SK-N-MC (cell line): ENCODE results near the gene BLACAT1.
"Not testable (repeated sequence)": the region's sequence is repeated elsewhere in the genome, so short reads cannot be mapped to it uniquely, and the experiment has no call there.

Source experiments
- DNase-seq: peaks from one replicate; pipeline ENCODE4 v3.0.0-alpha.2; 2011; ENCODE audit warnings: low read depth, low spot score
- H3K27ac ChIP-seq: fragments of 200-600 bp; sonication (generic); 2 replicates; pipeline ENCODE4 v1.5.1; 2016; ENCODE audit warnings: mixed run types
- H3K36me3 ChIP-seq: fragments of 200-600 bp; sonication (generic); 2 replicates; pipeline ENCODE4 v1.6.1; 2017; ENCODE audit warnings: antibody characterized with exemption, low read length, mixed read lengths; ENCODE audit not compliant: insufficient read depth
- H3K4me3 ChIP-seq: fragments of 200-600 bp; sonication (generic); 2 replicates; pipeline ENCODE4 v1.5.1; 2016
- H3K9ac ChIP-seq: fragments of 200-600 bp; sonication (generic); 2 replicates; pipeline ENCODE4 v1.8.0; 2017; ENCODE audit warnings: mixed run types, mixed read lengths; ENCODE audit not compliant: insufficient read length
- H3K9me3 ChIP-seq: fragments of 200-600 bp; sonication (generic); 2 replicates; pipeline ENCODE4 v1.6.1; 2017; ENCODE audit warnings: low read depth, mild to moderate bottlenecking, antibody characterized with exemption, low read length, moderate library complexity, mixed read lengths
- EZH2 ChIP-seq: fragments of 200-600 bp; sonication (generic); IDR thresholded peaks from one replicate; pipeline ENCODE4 v1.6.1; 2017; ENCODE audit warnings: antibody characterized with exemption
- FOXP2 ChIP-seq: optimal IDR thresholded peaks from 2 replicates; pipeline ENCODE3; 2011; ENCODE audit warnings: mild to moderate bottlenecking, moderate library complexity; ENCODE audit not compliant: insufficient read depth; ENCODE audit errors: extremely low read length, control extremely low read depth
- POLR2AphosphoS5 ChIP-seq: IDR thresholded peaks from 2 replicates; pipeline ENCODE4 v1.6.1; 2012; ENCODE audit warnings: mild to moderate bottlenecking, low read depth, low read length, borderline replicate concordance

Gene BLACAT1

GRCh38 chr1:205488074-205488723, 32.4 kb upstream of the BLACAT1 start:
- TF ChIP-seq EZH2, result no peak
- no peaks in the 10 kb centered on the region for H3K9me3 ChIP-seq
- no peak overlapping the region for H3K4me3 ChIP-seq
- DNase-seq, result no peak
- H3K36me3 ChIP-seq, result no peaks in the 10 kb centered on the region
- no peak overlapping the region for H3K9ac ChIP-seq
- no peak overlapping the region for H3K27ac ChIP-seq

- H3K36me3 ChIP-seq, result no peaks in the 10 kb centered on the region
- H3K9ac ChIP-seq, result no peak overlapping the region
- no peak overlapping the region for H3K27ac ChIP-seq
- no peak for DNase-seq
- no peak for TF ChIP-seq FOXP2
- TF ChIP-seq POLR2AphosphoS5, result no peak
- no peak for TF ChIP-seq EZH2
- H3K9me3 ChIP-seq, result no peaks in the 10 kb centered on the region
- no peak overlapping the region for H3K4me3 ChIP-seq
Observed at GRCh38 chr1:205486258-205486657, 30.4 kb upstream of the BLACAT1 start.

GRCh38 chr1:205484985-205485967, 29.4 kb upstream of the BLACAT1 start:
- no peak overlapping the region for H3K4me3 ChIP-seq
- no peak for DNase-seq
- no peaks in the 10 kb centered on the region for H3K36me3 ChIP-seq
- no peaks in the 10 kb centered on the region for H3K9me3 ChIP-seq
- no peak for TF ChIP-seq FOXP2
- TF ChIP-seq EZH2, result no peak
- TF ChIP-seq POLR2AphosphoS5, result no peak
- no peak overlapping the region for H3K27ac ChIP-seq
- H3K9ac ChIP-seq, result no peak overlapping the region

- TF ChIP-seq POLR2AphosphoS5 (no peak), EZH2 (no peak), FOXP2 (no peak)
- H3K27ac ChIP-seq, result no peak overlapping the region
- no peaks in the 10 kb centered on the region for H3K36me3 ChIP-seq
- no peak for DNase-seq
- H3K9me3 ChIP-seq, result no peaks in the 10 kb centered on the region
- no peak overlapping the region for H3K4me3 ChIP-seq
- no peak overlapping the region for H3K9ac ChIP-seq
Observed at GRCh38 chr1:205483372-205483771, 27.5 kb upstream of the BLACAT1 start.

GRCh38 chr1:205482587-205482986, 26.7 kb upstream of the BLACAT1 start:
- H3K4me3 ChIP-seq, H3K27ac ChIP-seq, DNase-seq, H3K36me3 ChIP-seq, H3K9ac ChIP-seq, H3K9me3 ChIP-seq: not testable (repeated sequence)

- H3K4me3 ChIP-seq, result no peak overlapping the region
- TF ChIP-seq EZH2, result no peak
- TF ChIP-seq POLR2AphosphoS5, result no peak
- TF ChIP-seq FOXP2, result no peak
- H3K9me3 ChIP-seq, result no peaks in the 10 kb centered on the region
- no peak overlapping the region for H3K27ac ChIP-seq
- no peaks in the 10 kb centered on the region for H3K36me3 ChIP-seq
- DNase-seq, result no peak
- H3K9ac ChIP-seq, result no peak overlapping the region
Observed at GRCh38 chr1:205481629-205482151, 25.8 kb upstream of the BLACAT1 start.

- no peak overlapping the region for H3K27ac ChIP-seq
Observed at GRCh38 chr1:205481218-205481617, 25.4 kb upstream of the BLACAT1 start.

GRCh38 chr1:205480349-205480985, 24.6 kb upstream of the BLACAT1 start:
- Histone ChIP-seq H3K9me3 (no peaks in the 10 kb centered on the region), H3K36me3 (no peaks in the 10 kb centered on the region), H3K9ac (no peak overlapping the region), H3K4me3 (no peak overlapping the region), H3K27ac (no peak overlapping the region)
- no peak for DNase-seq
- TF ChIP-seq EZH2, result no peak
- TF ChIP-seq FOXP2, result no peak
- TF ChIP-seq POLR2AphosphoS5, result no peak

More at GRCh38 chr1:205481218-205481617, 25.4 kb upstream of the BLACAT1 start:
- Histone ChIP-seq H3K9ac (no peak overlapping the region), H3K36me3 (no peaks in the 10 kb centered on the region), H3K9me3 (no peaks in the 10 kb centered on the region), H3K4me3 (no peak overlapping the region)
- TF ChIP-seq EZH2 (no peak), FOXP2 (no peak), POLR2AphosphoS5 (no peak)
- no peak for DNase-seq

GRCh38 chr1:205478985-205479384, 23.1 kb upstream of the BLACAT1 start:
- DNase-seq, H3K9ac ChIP-seq, H3K36me3 ChIP-seq, H3K9me3 ChIP-seq, H3K4me3 ChIP-seq, H3K27ac ChIP-seq: not testable (repeated sequence)
